Fibroblast of lung (primary cell): Measurements from ENCODE around the gene KRT2. TPM values are rescaled to one million over a fixed set of nuclear protein-coding genes. Genes with fewer than 3 reads are reported as not detected.

Experiments
- DNase-seq, 2 donors: peaks; one replicate each; pipeline versions ENCODE4 v3.0.0 to v3.0.0-alpha.2; 2010; ENCODE audit warnings: low read depth in 2 of 2
- H2AFZ ChIP-seq: 2 replicates; pipeline ENCODE4 v1.5.1; 2012; ENCODE audit warnings: low read length, control low read depth, inconsistent platforms
- H3K27ac ChIP-seq: 2 replicates; pipeline ENCODE4 v1.5.1; 2011; ENCODE audit warnings: low read length, control low read depth; ENCODE audit not compliant: insufficient read depth
- H3K27me3 ChIP-seq: 2 replicates; pipeline ENCODE4 v1.5.1; 2011; ENCODE audit warnings: mild to moderate bottlenecking, low read length; ENCODE audit not compliant: control insufficient read depth, insufficient read depth
- H3K36me3 ChIP-seq: 2 replicates; pipeline ENCODE4 v1.5.1; 2011; ENCODE audit warnings: low read length; ENCODE audit not compliant: control insufficient read depth, insufficient read depth
- H3K4me1 ChIP-seq: 2 replicates; pipeline ENCODE4 v1.5.1; 2011; ENCODE audit warnings: low read length; ENCODE audit not compliant: control insufficient read depth, insufficient read depth; ENCODE audit errors: extremely low read depth
- H3K4me2 ChIP-seq: 2 replicates; pipeline ENCODE4 v1.5.1; 2011; ENCODE audit warnings: low read length, control low read depth; ENCODE audit not compliant: insufficient read depth; ENCODE audit errors: extremely low read depth
- H3K4me3 ChIP-seq, 4 experiments: fragments of 200-600 bp in 1 of 4; sonication (generic) in 1 of 4; replicated peaks in 1 of 4; 2 replicates each; pipeline ENCODE4 v1.5.1; 2011 to 2016; ENCODE audit warnings: low read length in 4 of 4, low read depth in 3 of 4, mild to moderate bottlenecking in 3 of 4, control low read depth in 2 of 4, inconsistent platforms in 1 of 4, mixed read lengths in 1 of 4; ENCODE audit not compliant: insufficient read depth in 1 of 4; ENCODE audit errors: control extremely low read depth in 1 of 4
- H3K79me2 ChIP-seq: 2 replicates; pipeline ENCODE4 v1.5.1; 2012; ENCODE audit warnings: mild to moderate bottlenecking, low read length, inconsistent platforms; ENCODE audit not compliant: control insufficient read depth, insufficient read depth
- H3K9ac ChIP-seq: 2 replicates; pipeline ENCODE4 v1.5.1; 2011; ENCODE audit warnings: mild to moderate bottlenecking, low read length, control low read depth; ENCODE audit not compliant: insufficient read depth
- H3K9me3 ChIP-seq: 2 replicates; pipeline ENCODE4 v1.5.1; 2012; ENCODE audit warnings: low read depth, low read length; ENCODE audit not compliant: control insufficient read depth, insufficient read depth
- H4K20me1 ChIP-seq: 2 replicates; pipeline ENCODE4 v1.5.1; 2011; ENCODE audit warnings: low read length; ENCODE audit not compliant: control insufficient read depth, insufficient read depth; ENCODE audit errors: extremely low read depth
- EZH2 ChIP-seq: IDR thresholded peaks from 2 replicates; pipeline ENCODE4 v1.5.1; 2012; ENCODE audit warnings: low read length, control low read depth, mild to moderate bottlenecking; ENCODE audit errors: missing control alignments
- polyA plus RNA-seq, 2 donors: library from polyadenylated mRNA; depleted of rRNA in 1 of 2; stranded (reverse) in 1 of 2; unstranded in 1 of 2; fragments of >200 nt; gene quantifications; 2 replicates each; pipeline ENCODE4 v1.2.1, GENCODE V29; 2011 to 2012; ENCODE audit warnings: missing spikeins in 1 of 2
- total RNA-seq: library from RNA; depleted of rRNA; stranded (reverse); fragments of >200 nt; gene quantifications from 2 replicates; pipeline ENCODE4 v1.2.1, GENCODE V29; 2014
- TF ChIP-seq, protein P1 (sequence below), 2 donors: IDR thresholded peaks in 1 of 2; conservative IDR thresholded peaks in 1 of 2; 1 replicate in 1 of 2; 2 replicates in 1 of 2; pipeline ENCODE4 v1.5.1; 2011 to 2012; ENCODE audit warnings: low read length in 2 of 2, control low read depth in 1 of 2, inconsistent platforms in 1 of 2, low read depth in 1 of 2, mild to moderate bottlenecking in 1 of 2

The KRT2 gene
- total and polyA plus RNA-seq, 2 donors (not counting 1 experiment from before 2014, with no cell fraction given), result not detected

- Histone ChIP-seq H4K20me1 (no peaks in the 10 kb centered on the region), H3K9me3 (no peaks in the 10 kb centered on the region), H3K79me2 (no peaks in the 10 kb centered on the region), H3K27me3 (no peaks in the 10 kb centered on the region), H3K4me3 (no peak overlapping the region), H2AFZ (no peak overlapping the region), H3K36me3 (no peaks in the 10 kb centered on the region), H3K9ac (no peak overlapping the region), H3K4me1 (no peaks in the 10 kb centered on the region), H3K27ac (no peak overlapping the region), H3K4me2 (no peak overlapping the region)
- no peak for TF ChIP-seq EZH2
- TF ChIP-seq, protein P1, sequence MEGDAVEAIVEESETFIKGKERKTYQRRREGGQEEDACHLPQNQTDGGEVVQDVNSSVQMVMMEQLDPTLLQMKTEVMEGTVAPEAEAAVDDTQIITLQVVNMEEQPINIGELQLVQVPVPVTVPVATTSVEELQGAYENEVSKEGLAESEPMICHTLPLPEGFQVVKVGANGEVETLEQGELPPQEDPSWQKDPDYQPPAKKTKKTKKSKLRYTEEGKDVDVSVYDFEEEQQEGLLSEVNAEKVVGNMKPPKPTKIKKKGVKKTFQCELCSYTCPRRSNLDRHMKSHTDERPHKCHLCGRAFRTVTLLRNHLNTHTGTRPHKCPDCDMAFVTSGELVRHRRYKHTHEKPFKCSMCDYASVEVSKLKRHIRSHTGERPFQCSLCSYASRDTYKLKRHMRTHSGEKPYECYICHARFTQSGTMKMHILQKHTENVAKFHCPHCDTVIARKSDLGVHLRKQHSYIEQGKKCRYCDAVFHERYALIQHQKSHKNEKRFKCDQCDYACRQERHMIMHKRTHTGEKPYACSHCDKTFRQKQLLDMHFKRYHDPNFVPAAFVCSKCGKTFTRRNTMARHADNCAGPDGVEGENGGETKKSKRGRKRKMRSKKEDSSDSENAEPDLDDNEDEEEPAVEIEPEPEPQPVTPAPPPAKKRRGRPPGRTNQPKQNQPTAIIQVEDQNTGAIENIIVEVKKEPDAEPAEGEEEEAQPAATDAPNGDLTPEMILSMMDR (conservative IDR thresholded peaks at IDR 0.05 in 1 of 2, IDR thresholded peaks at IDR 0.05 in 1 of 2; ENCODE audit: low read depth in 1 of 2, low read length in 2 of 2), result no peak
- no peak for DNase-seq
These were observed 24.2 kb upstream of the KRT2 start for GRCh38 chr12:52676163-52676562.

GRCh38 chr12:52675301-52675701 lies 23.3 kb upstream of the KRT2 start:
- no peak overlapping the region for H3K4me2 ChIP-seq
- H3K9me3 ChIP-seq, result no peaks in the 10 kb centered on the region
- no peak for TF ChIP-seq EZH2
- TF ChIP-seq, protein P1 (conservative IDR thresholded peaks at IDR 0.05 in 1 of 2, IDR thresholded peaks at IDR 0.05 in 1 of 2; ENCODE audit: low read depth in 1 of 2, low read length in 2 of 2), result no peak
- no peaks in the 10 kb centered on the region for H3K79me2 ChIP-seq
- H3K27me3 ChIP-seq, result peaks cover 2% of the 10 kb centered on the region
- no peak overlapping the region for H2AFZ ChIP-seq
- no peaks in the 10 kb centered on the region for H3K4me1 ChIP-seq
- no peak overlapping the region for H3K9ac ChIP-seq
- H3K27ac ChIP-seq, result no peak overlapping the region
- no peak overlapping the region for H3K4me3 ChIP-seq
- H4K20me1 ChIP-seq, result no peaks in the 10 kb centered on the region
- H3K36me3 ChIP-seq, result no peaks in the 10 kb centered on the region
- no peak for DNase-seq

DNA sequence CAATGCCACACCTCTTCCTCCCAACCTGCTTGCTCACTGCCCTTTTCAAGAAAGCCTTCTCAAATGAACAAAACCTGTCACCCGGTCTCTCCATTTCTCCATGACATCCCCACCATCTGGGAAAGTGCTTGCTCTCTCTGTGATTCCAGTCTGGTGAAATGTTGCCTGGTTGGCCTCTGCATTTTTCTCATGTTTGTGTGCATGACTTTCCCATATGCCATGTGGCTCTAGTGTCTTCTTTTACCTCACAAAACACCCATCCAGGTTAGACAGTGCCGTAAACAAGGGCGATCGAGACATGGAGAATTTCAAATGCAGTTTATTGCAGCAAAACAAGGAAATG lies 22.4 kb upstream of the KRT2 start:
- Histone ChIP-seq H4K20me1 (no peaks in the 10 kb centered on the region), H3K27me3 (peaks cover 2% of the 10 kb centered on the region), H3K4me1 (no peaks in the 10 kb centered on the region), H3K36me3 (no peaks in the 10 kb centered on the region), H2AFZ (no peak overlapping the region), H3K27ac (no peak overlapping the region), H3K9me3 (no peaks in the 10 kb centered on the region), H3K4me3 (no peak overlapping the region), H3K79me2 (no peaks in the 10 kb centered on the region), H3K4me2 (no peak overlapping the region), H3K9ac (no peak overlapping the region)
- DNase-seq, result no peak
- TF ChIP-seq, protein P1 (conservative IDR thresholded peaks at IDR 0.05 in 1 of 2, IDR thresholded peaks at IDR 0.05 in 1 of 2; ENCODE audit: low read depth in 1 of 2, low read length in 2 of 2), result no peak
- TF ChIP-seq EZH2, result no peak
